ENCODE data around the gene GNAT3. TPM values are rescaled to one million over a fixed set of nuclear protein-coding genes. Genes with fewer than 3 reads are reported as not detected.

GNAT3 gene
- total and polyA plus RNA-seq, 2 of the 8 experiments (the other 6 are each of a cell fraction or from before 2014, with no cell fraction given), result not detected

DNA sequence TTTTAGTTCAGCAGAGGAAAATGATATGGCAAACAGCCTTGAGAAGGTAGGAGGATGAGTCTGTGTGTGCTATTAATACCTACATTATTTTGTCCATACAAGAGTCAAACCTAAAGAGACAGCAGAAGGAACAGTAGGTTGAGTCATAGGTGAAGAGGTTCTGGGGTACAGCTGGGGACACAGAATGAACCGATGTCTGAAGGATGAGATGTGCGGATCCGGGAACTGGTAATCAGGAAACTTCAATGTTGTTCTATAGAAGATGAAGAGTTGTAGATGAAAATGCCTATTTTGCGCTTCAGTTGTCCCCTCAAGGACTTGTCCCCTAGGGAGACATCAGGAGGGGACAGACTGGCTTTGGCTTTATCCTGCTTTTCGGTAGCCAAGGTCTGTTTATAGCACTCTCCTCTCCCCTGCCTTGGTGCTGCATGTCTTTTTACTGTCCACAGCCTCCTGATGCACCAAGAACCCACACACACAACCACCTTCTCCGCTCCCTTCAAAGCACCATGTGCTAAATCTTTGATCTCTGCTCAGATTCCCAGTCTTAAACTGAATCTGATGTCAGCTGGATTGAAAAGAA is 94.6 kb downstream of the GNAT3 start:
- Histone ChIP-seq H3K27ac (ENCODE audit: low read depth, low read length) (no peak overlapping the region), H3K4me3 (ENCODE audit: extremely low read depth in 1 of 4, insufficient read depth in 2 of 4, low read depth in 3 of 4, low read length in 4 of 4) (no peak overlapping the region), H3K4me1 (replicated peaks in 1 of 4; ENCODE audit: control insufficient read depth in 3 of 4, insufficient read depth in 4 of 4, low read length in 3 of 4) (no peaks in the 10 kb centered on the region), H3K9me3 (ENCODE audit: insufficient read depth in 2 of 2, low read depth in 1 of 2, low read length in 1 of 2) (no peaks in the 10 kb centered on the region), H3K36me3 (ENCODE audit: control insufficient read depth in 2 of 4, insufficient read depth in 4 of 4, low read length in 3 of 4) (no peaks in the 10 kb centered on the region), H3K14ac (ENCODE audit: insufficient read length) (no peak overlapping the region), H3K56ac (replicated peaks; ENCODE audit: insufficient read length, low read depth, low read length) (no peak overlapping the region), H4K8ac (ENCODE audit: extremely low read depth, insufficient read depth, low read length) (no peak overlapping the region), H3K23me2 (ENCODE audit: low read depth, low read length) (no peaks in the 10 kb centered on the region), H2AK5ac (ENCODE audit: low read depth, low read length) (no peak overlapping the region), H3K9ac (replicated peaks in 1 of 4; ENCODE audit: extremely low read depth in 1 of 4, low read depth in 3 of 4, low read length in 3 of 4) (no peak overlapping the region), H3K18ac (ENCODE audit: extremely low read depth, low read length) (no peak overlapping the region), H3K23ac (ENCODE audit: insufficient read length) (no peak overlapping the region), H2BK5ac (ENCODE audit: low read depth, low read length) (no peak overlapping the region), H2BK15ac (ENCODE audit: low read length) (no peak overlapping the region), H2BK120ac (replicated peaks; ENCODE audit: low read depth, low read length) (no peak overlapping the region), H2AFZ (ENCODE audit: low read length) (no peak overlapping the region; the same call in 1 of the 2 replicates), H3K27me3 (replicated peaks in 1 of 4; ENCODE audit: control insufficient read depth in 3 of 4, extremely low read depth in 1 of 4, insufficient read depth in 3 of 4, low read length in 3 of 4) (no peaks in the 10 kb centered on the region), H2BK12ac (ENCODE audit: low read depth, low read length) (no peak overlapping the region), H4K5ac (ENCODE audit: insufficient read length, low read depth, low read length) (no peak overlapping the region), H3K4ac (replicated peaks; ENCODE audit: insufficient read length, low read depth, low read length) (no peak overlapping the region), H3K79me1 (ENCODE audit: low read depth, low read length) (no peaks in the 10 kb centered on the region), H3K4me2 (ENCODE audit: insufficient read depth in 1 of 2, low read depth in 2 of 2, low read length in 2 of 2) (no peak overlapping the region), H2BK20ac (ENCODE audit: low read length) (no peak overlapping the region), H4K91ac (replicated peaks; ENCODE audit: insufficient read length, low read length) (no peak overlapping the region), H4K20me1 (replicated peaks in 1 of 2; ENCODE audit: control insufficient read depth in 1 of 2, insufficient read depth in 2 of 2, low read length in 2 of 2) (no peaks in the 10 kb centered on the region), H3K79me2 (ENCODE audit: control insufficient read depth in 1 of 2, insufficient read depth in 2 of 2, low read length in 2 of 2) (no peaks in the 10 kb centered on the region)
- 89% methylated on average over 6 of the region's 6 CpGs; no CpG with 5 or more reads in 1 of the 2 experiments for WGBS, 2 experiments (ENCODE audit: extremely low coverage in 1 of 2, insufficient coverage in 1 of 2, insufficient read length in 1 of 2, insufficient replicate concordance in 2 of 2, low coverage in 1 of 2, low lambda C conversion rate in 2 of 2, missing lambda C conversion rate in 1 of 2)
- FAIRE-seq, result no peak
- CTCF ChIA-PET (ENCODE audit: partially characterized antibody), result no interaction called here
- POLR2A ChIA-PET (ENCODE audit: partially characterized antibody), result no interaction called here
- no peak for DNase-seq (ENCODE audit: low read depth in 1 of 2, low spot score in 2 of 2)
- TF ChIP-seq HDAC2 (IDR thresholded peaks at IDR 0.05; ENCODE audit: borderline replicate concordance in 1 of 2, low read depth in 2 of 2, low read length in 2 of 2) (no peak), POU5F1 (IDR thresholded peaks at IDR 0.05; ENCODE audit: low read depth, low read length) (no peak), SIN3A (conservative IDR thresholded peaks at IDR 0.05 in 1 of 2, IDR thresholded peaks at IDR 0.05 in 1 of 2; ENCODE audit: low read depth in 1 of 2, low read length in 2 of 2) (no peak)

Measured in H1 (cell line).